ENCODE results near the gene SNX5. TPM values are rescaled to one million over a fixed set of nuclear protein-coding genes. Genes with fewer than 3 reads are reported as not detected.
A peak's percentile ranks its signal among the peaks of the same experiment; 100 is the strongest.

SNX5 gene
- total and polyA plus RNA-seq, 2 of the 13 experiments (the other 11 are each of a cell fraction or from before 2014, with no cell fraction given) = 664 to 1,040 TPM

GRCh38 chr20:17912916-17913315 is 55.7 kb downstream of the SNX5 start:
- peaks cover 25% of the 10 kb centered on the region for H3K4me1 ChIP-seq (ENCODE audit: insufficient read depth, low read length)
- CTCF ChIA-PET (ENCODE audit: low intra/inter-chr PET ratio, low total read pairs) = no interaction called here
- no peak overlapping the region for H3K4me2 ChIP-seq (ENCODE audit: low read depth, low read length)
- no peak for TF ChIP-seq RBFOX2 (IDR thresholded peaks at IDR 0.05; ENCODE audit: low read depth, low read length)
- no peak for TF ChIP-seq SYNCRIP (IDR thresholded peaks at IDR 0.05; ENCODE audit: insufficient read depth, low read depth, low read length)
- TF ChIP-seq PATZ1 (CRISPR knock-in tag; IDR thresholded peaks at IDR 0.05) = no peak
- peak; percentile 53; the same call in 1 of the 2 replicates for TF ChIP-seq CEBPB (IDR thresholded peaks at IDR 0.05; ENCODE audit: borderline replicate concordance, low read depth, low read length)
- no peak for TF ChIP-seq FOXP4 (CRISPR knock-in tag; IDR thresholded peaks at IDR 0.05)
- TF ChIP-seq HOXD1 (CRISPR knock-in tag; IDR thresholded peaks at IDR 0.05) = no peak
- TF ChIP-seq ZFYVE20 (CRISPR knock-in tag; IDR thresholded peaks at IDR 0.05; ENCODE audit: borderline replicate concordance, low read depth) = no peak
- peak; percentile 8; the same call in 1 of the 2 replicates for TF ChIP-seq CEBPG (CRISPR knock-in tag; IDR thresholded peaks at IDR 0.05)
- TF ChIP-seq ZNF614 (CRISPR knock-in tag; IDR thresholded peaks at IDR 0.05; ENCODE audit: borderline replicate concordance) = 0 out of 2 replicates have a peak, but pooled peaks have one; percentile 44
- no peak for TF ChIP-seq HNF4A (CRISPR knock-in tag; IDR thresholded peaks at IDR 0.05)
- no peak for TF ChIP-seq SP5 (CRISPR knock-in tag; IDR thresholded peaks at IDR 0.05; ENCODE audit: borderline replicate concordance, low read depth)
- TF ChIP-seq BCLAF1 (IDR thresholded peaks at IDR 0.05) = no peak
- TF ChIP-seq RELA (CRISPR knock-in tag; IDR thresholded peaks at IDR 0.05) = no peak
- no peak for TF ChIP-seq ZNF280D (CRISPR knock-in tag; IDR thresholded peaks at IDR 0.05)
- no peaks in the 10 kb centered on the region for H3K36me3 ChIP-seq (replicated peaks in 1 of 2; ENCODE audit: control insufficient read depth in 1 of 2, insufficient read depth in 2 of 2, low read length in 2 of 2)
- no peak overlapping the region for H3K4me3 ChIP-seq (replicated peaks in 1 of 3; ENCODE audit: insufficient read depth in 1 of 3, low read depth in 2 of 3, low read length in 3 of 3)
- intact Hi-C loops (cut with micrococcal nuclease; ENCODE audit: unreplicated experiment) = no loop called here
- no peak overlapping the region for H3K9ac ChIP-seq (ENCODE audit: insufficient read depth, low read depth, low read length)
- WGBS (ENCODE audit: low lambda C conversion rate) = 4% methylated on average over 2 of the region's 2 CpGs
- ATAC-seq (no peak), DNase-seq (ENCODE audit: low spot score) (no peak), FAIRE-seq (no peak)
- H3K79me2 ChIP-seq (ENCODE audit: insufficient read depth, low read length) = no peaks in the 10 kb centered on the region
- no peaks in the 10 kb centered on the region for H4K20me1 ChIP-seq (ENCODE audit: insufficient read depth, low read length)
- POLR2A ChIA-PET = no interaction called here
- in situ Hi-C loops (cut with HindIII; ENCODE audit: extremely low pct_ligation_motif_present, low pct_unique_long_range_greater_than_20kb) = no loop called here
- H3K27ac ChIP-seq (ENCODE audit: extremely low read length, insufficient read depth, low read length) = no peak overlapping the region
- H3K9me3 ChIP-seq (ENCODE audit: low read length) = no peaks in the 10 kb centered on the region
- BruUV-seq (replicated peaks) = no TSS peak
- peaks cover 2 to 25% of the 10 kb centered on the region in 2 experiments; a peak in 2 of 5 replicates for H3K27me3 ChIP-seq (ENCODE audit: control insufficient read depth in 1 of 2, insufficient read depth in 2 of 2, low read length in 2 of 2)
- no peak overlapping the region for H2AFZ ChIP-seq (ENCODE audit: low read length)
